OCI-LY7 (cell line): ENCODE data around the gene WDR90. TPM values are rescaled to one million over a fixed set of nuclear protein-coding genes. Genes with fewer than 3 reads are reported as not detected.

Experiments used
- BruUV-seq: library from RNA; stranded (reverse); fragments of 400-500 nt; replicated peaks from 2 replicates; lab custom pipeline; 2021; lab: Mats Ljungman, UMichigan
- CTCF ChIA-PET: fragments of 300-600 bp; sonication (Branson Sonifier 250); formaldehyde crosslinking; loops from one replicate; lab custom pipeline; 2022; ENCODE audit warnings: antibody characterized with exemption; ENCODE audit not compliant: unreplicated experiment; lab: Charles Lee
- POLR2A ChIA-PET: fragments of 300-600 bp; sonication (Branson Sonifier 250); formaldehyde crosslinking; loops from one replicate; lab custom pipeline; 2022; ENCODE audit warnings: antibody characterized with exemption; lab: Charles Lee
- DNase-seq: peaks from one replicate; pipeline ENCODE4 v3.0.0-alpha.2; 2015; ENCODE audit warnings: low spot score
- H2AFZ ChIP-seq: fragments of 200-600 bp; sonication (generic), shearing (Covaris generic); 2 replicates; pipeline ENCODE4 v1.6.1; 2014; ENCODE audit warnings: mild to moderate bottlenecking, antibody characterized with exemption, low read length, moderate library complexity
- H3K27ac ChIP-seq: fragments of 200-600 bp; sonication (generic); 2 replicates; pipeline ENCODE4 v1.5.1; 2014; ENCODE audit warnings: mixed run types, low read depth, mild to moderate bottlenecking, moderate library complexity, low read length, inconsistent platforms; ENCODE audit not compliant: poor library complexity, severe bottlenecking
- H3K36me3 ChIP-seq: fragments of 200-600 bp; sonication (generic); 2 replicates; pipeline ENCODE4 v1.6.1; 2014; ENCODE audit warnings: mild to moderate bottlenecking, antibody characterized with exemption, low read length, moderate library complexity, mixed read lengths; ENCODE audit not compliant: insufficient read depth
- H3K4me1 ChIP-seq: fragments of 200-600 bp; sonication (generic); 2 replicates; pipeline ENCODE4 v1.5.1; 2014; ENCODE audit warnings: mild to moderate bottlenecking, low read length; ENCODE audit not compliant: insufficient read depth, poor library complexity, severe bottlenecking
- H3K4me2 ChIP-seq: fragments of 200-600 bp; sonication (generic); 2 replicates; pipeline ENCODE4 v1.6.1; 2014; ENCODE audit warnings: mild to moderate bottlenecking, low read length
- H3K4me3 ChIP-seq: fragments of 200-600 bp; sonication (generic); 2 replicates; pipeline ENCODE4 v1.5.1; 2014; ENCODE audit warnings: mild to moderate bottlenecking, low read depth, low read length; ENCODE audit not compliant: poor library complexity, severe bottlenecking
- H3K79me2 ChIP-seq: fragments of 200-600 bp; sonication (generic); 2 replicates; pipeline ENCODE4 v1.6.1; 2016; ENCODE audit warnings: low read depth, mild to moderate bottlenecking, low read length, moderate library complexity, mixed read lengths; ENCODE audit not compliant: insufficient read depth
- H3K9me2 ChIP-seq: fragments of 200-600 bp; sonication (generic); 2 replicates; pipeline ENCODE4 v1.6.1; 2016; ENCODE audit warnings: mild to moderate bottlenecking, low read length, mixed read lengths; ENCODE audit not compliant: insufficient read depth
- H3K9me3 ChIP-seq: fragments of 200-600 bp; sonication (generic); 2 replicates; pipeline ENCODE4 v1.6.1; 2014; ENCODE audit warnings: mild to moderate bottlenecking, mixed run types, low read length, mixed read lengths
- H4K20me1 ChIP-seq: fragments of 200-600 bp; sonication (generic); 2 replicates; pipeline ENCODE4 v1.6.1; 2014; ENCODE audit warnings: mild to moderate bottlenecking, antibody characterized with exemption, low read length, moderate library complexity, mixed read lengths; ENCODE audit not compliant: insufficient read depth
- EZH2phosphoT487 ChIP-seq: fragments of 200-600 bp; sonication (generic); IDR thresholded peaks from 2 replicates; pipeline ENCODE4 v1.6.1; 2018; ENCODE audit warnings: low read depth, borderline replicate concordance, mild to moderate bottlenecking, mixed run types, antibody characterized with exemption, low read length, moderate library complexity, mixed read lengths
- intact Hi-C: fragments of 100-400 bp; cut with micrococcal nuclease; formaldehyde crosslinking; loops from one replicate; pipeline ENCODE4 v1.10.0; 2022; ENCODE audit not compliant: unreplicated experiment
- total RNA-seq, 2 experiments: library from RNA; depleted of rRNA in 1 of 2; stranded (reverse); fragments of >200 nt in 1 of 2; shearing (Covaris generic) in 1 of 2; gene quantifications; 2 replicates each; pipeline ENCODE4 v1.2.3, GENCODE V29; 2014 to 2022
- TF ChIP-seq, protein P1 (sequence below): fragments of 200-600 bp; sonication (generic); conservative IDR thresholded peaks from 2 replicates; pipeline ENCODE4 v1.5.1; 2014; ENCODE audit warnings: mild to moderate bottlenecking, antibody characterized with exemption, low read length, moderate library complexity, mixed read lengths

WDR90 gene
- total RNA-seq, 2 experiments from 2014 or later, result 110 to 153 TPM

DNA sequence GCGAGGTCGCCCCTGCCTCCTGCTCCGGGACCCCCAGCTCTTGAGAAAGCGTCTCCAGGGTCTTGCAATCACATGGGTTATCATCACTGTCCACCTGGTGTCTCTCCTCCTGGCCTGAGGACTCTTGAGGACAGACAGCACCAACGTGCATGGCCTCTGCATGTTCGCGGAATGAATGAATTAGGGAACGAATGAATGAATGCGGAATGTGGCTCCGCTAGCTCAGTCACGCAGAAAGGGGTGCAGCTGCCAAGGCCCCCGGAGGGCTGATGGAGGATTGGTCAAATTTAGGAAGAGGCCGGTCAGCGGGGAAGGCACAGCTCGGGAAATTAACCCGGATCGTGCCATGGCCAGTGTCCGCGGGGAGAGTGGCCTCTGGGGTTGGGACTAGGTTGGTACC is 53.2 kb downstream of the WDR90 start:
- Histone ChIP-seq H2AFZ (no peak overlapping the region), H4K20me1 (no peaks in the 10 kb centered on the region), H3K9me2 (no peaks in the 10 kb centered on the region), H3K4me3 (no peak overlapping the region), H3K9me3 (no peaks in the 10 kb centered on the region), H3K79me2 (no peaks in the 10 kb centered on the region), H3K4me2 (no peak overlapping the region), H3K36me3 (no peaks in the 10 kb centered on the region), H3K27ac (no peak overlapping the region), H3K4me1 (no peaks in the 10 kb centered on the region)
- TF ChIP-seq, protein P1, sequence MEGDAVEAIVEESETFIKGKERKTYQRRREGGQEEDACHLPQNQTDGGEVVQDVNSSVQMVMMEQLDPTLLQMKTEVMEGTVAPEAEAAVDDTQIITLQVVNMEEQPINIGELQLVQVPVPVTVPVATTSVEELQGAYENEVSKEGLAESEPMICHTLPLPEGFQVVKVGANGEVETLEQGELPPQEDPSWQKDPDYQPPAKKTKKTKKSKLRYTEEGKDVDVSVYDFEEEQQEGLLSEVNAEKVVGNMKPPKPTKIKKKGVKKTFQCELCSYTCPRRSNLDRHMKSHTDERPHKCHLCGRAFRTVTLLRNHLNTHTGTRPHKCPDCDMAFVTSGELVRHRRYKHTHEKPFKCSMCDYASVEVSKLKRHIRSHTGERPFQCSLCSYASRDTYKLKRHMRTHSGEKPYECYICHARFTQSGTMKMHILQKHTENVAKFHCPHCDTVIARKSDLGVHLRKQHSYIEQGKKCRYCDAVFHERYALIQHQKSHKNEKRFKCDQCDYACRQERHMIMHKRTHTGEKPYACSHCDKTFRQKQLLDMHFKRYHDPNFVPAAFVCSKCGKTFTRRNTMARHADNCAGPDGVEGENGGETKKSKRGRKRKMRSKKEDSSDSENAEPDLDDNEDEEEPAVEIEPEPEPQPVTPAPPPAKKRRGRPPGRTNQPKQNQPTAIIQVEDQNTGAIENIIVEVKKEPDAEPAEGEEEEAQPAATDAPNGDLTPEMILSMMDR, result no peak
- no peak for TF ChIP-seq EZH2phosphoT487
- ChIA-PET POLR2A (no interaction called here), CTCF (no interaction called here)
- no peak for DNase-seq
- no TSS peak for BruUV-seq
- intact Hi-C loops, result no loop called here

DNA sequence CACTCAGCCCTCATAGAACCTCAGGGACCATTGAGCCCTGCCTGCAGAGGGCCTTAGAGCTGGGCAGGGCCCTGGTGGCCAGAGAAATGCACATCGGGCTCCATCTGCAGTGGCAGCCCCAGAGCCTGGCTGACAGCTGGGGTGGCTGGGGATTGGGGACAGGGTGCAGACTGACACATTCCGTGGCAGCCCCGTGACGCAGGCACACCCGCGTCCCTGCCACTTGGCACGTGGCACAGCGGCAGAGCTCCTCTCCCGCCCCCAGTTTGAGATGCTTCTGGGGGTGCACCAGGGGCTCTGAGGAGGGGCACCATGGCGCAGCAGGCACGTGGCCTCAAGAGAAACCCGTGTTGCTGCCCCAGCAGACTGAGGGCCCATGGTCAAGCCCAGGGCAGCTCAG is 54.2 kb downstream of the WDR90 start:
- BruUV-seq, result no TSS peak
- H3K4me1 ChIP-seq, result no peaks in the 10 kb centered on the region
- no peak for TF ChIP-seq EZH2phosphoT487
- TF ChIP-seq, protein P1, result no peak
- ChIA-PET CTCF (no interaction called here), POLR2A (no interaction called here)
- H3K9me2 ChIP-seq, result no peaks in the 10 kb centered on the region
- no peak for DNase-seq
- H3K79me2 ChIP-seq, result no peaks in the 10 kb centered on the region
- intact Hi-C loops, result no loop called here
- H3K27ac ChIP-seq, result no peak overlapping the region
- H2AFZ ChIP-seq, result no peak overlapping the region
- no peaks in the 10 kb centered on the region for H4K20me1 ChIP-seq
- H3K9me3 ChIP-seq, result no peaks in the 10 kb centered on the region
- H3K4me2 ChIP-seq, result no peak overlapping the region
- H3K36me3 ChIP-seq, result no peaks in the 10 kb centered on the region
- no peak overlapping the region for H3K4me3 ChIP-seq

DNA sequence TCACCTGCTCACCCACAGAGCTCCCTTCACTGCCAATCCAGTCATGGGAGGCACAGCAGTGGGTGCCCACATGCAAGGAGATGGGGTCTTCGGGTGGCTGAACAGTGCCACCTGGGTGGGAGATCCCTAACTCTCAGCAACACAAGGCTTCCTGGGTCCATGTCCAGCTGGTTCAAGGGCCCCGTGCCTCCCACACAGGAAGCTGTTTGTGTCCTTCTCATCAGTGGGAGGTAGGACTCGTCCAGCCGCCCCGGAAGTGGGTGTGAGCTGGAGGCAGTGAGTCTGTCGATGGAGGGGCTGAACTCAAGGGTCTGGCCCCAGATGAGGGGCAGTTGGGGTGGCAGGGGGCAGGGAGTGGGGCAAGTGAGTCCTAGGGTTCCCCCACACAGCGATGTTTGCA is 54.9 kb downstream of the WDR90 start:
- Histone ChIP-seq H3K4me2 (no peak overlapping the region), H3K9me3 (no peaks in the 10 kb centered on the region), H3K27ac (no peak overlapping the region), H3K4me1 (no peaks in the 10 kb centered on the region), H3K79me2 (no peaks in the 10 kb centered on the region), H3K4me3 (no peak overlapping the region), H3K9me2 (no peaks in the 10 kb centered on the region), H4K20me1 (no peaks in the 10 kb centered on the region), H2AFZ (no peak overlapping the region), H3K36me3 (no peaks in the 10 kb centered on the region)
- intact Hi-C loops, result no loop called here
- DNase-seq, result no peak
- no peak for TF ChIP-seq EZH2phosphoT487
- TF ChIP-seq, protein P1, result no peak
- ChIA-PET POLR2A (no interaction called here), CTCF (no interaction called here)
- BruUV-seq, result no TSS peak
